ENCODE results near the gene FAM50A. TPM values are rescaled to one million over a fixed set of nuclear protein-coding genes. Genes with fewer than 3 reads are reported as not detected.

Gene FAM50A
- total and polyA plus RNA-seq, 11 donors: 27.7 to 119 (median 43.1) TPM

GRCh38 chrX:154472685-154473632 lies 29.0 kb downstream of the FAM50A start:
- intact Hi-C loops (cut with DNase I): no loop called here
- ATAC-seq (no peak), DNase-seq (no peak)
- 75 to 83% (median 79%) methylated on average over 26 to 28 of the region's 28 CpGs for WGBS, 4 donors
- Histone ChIP-seq H3K27ac (no peak overlapping the region), H3K27me3 (no peaks in the 10 kb centered on the region), H3K4me3 (no peak overlapping the region), H3K4me1 (peaks cover 0 to 2% (median 0%) of the 10 kb centered on the region in 12 donors), H3K36me3 (peaks cover 0 to 36% (median 0%) of the 10 kb centered on the region in 9 donors), H3K9me3 (no peaks in the 10 kb centered on the region)
- TF ChIP-seq, protein P1, sequence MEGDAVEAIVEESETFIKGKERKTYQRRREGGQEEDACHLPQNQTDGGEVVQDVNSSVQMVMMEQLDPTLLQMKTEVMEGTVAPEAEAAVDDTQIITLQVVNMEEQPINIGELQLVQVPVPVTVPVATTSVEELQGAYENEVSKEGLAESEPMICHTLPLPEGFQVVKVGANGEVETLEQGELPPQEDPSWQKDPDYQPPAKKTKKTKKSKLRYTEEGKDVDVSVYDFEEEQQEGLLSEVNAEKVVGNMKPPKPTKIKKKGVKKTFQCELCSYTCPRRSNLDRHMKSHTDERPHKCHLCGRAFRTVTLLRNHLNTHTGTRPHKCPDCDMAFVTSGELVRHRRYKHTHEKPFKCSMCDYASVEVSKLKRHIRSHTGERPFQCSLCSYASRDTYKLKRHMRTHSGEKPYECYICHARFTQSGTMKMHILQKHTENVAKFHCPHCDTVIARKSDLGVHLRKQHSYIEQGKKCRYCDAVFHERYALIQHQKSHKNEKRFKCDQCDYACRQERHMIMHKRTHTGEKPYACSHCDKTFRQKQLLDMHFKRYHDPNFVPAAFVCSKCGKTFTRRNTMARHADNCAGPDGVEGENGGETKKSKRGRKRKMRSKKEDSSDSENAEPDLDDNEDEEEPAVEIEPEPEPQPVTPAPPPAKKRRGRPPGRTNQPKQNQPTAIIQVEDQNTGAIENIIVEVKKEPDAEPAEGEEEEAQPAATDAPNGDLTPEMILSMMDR (IDR thresholded peaks at IDR 0.05): no peak
- TF ChIP-seq POLR2A (IDR thresholded peaks at IDR 0.05): no peak

DNA sequence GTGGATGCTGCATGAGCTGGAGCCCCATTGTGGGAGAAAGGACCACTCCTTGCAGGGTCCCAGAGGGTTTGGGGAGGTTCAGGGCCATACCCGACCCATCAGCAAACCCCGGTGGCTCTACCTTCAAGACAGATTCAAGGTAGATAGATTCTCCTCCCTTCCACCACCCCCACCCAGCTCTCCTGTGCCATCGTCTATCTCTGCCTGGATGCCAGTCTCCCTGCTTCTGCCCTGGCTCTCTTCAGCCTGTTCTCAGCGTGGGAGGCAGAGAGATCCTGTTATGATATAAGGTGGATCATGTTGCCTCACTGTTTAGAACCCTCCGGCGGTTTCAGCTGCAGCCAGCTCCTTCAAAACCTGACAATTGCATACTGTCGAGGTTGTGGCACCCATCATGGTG lies 29.7 kb downstream of the FAM50A start:
- no peaks in the 10 kb centered on the region for H3K27me3 ChIP-seq
- no peak for ATAC-seq
- H3K36me3 ChIP-seq: peaks cover 0 to 29% (median 0%) of the 10 kb centered on the region in 9 donors
- DNase-seq: no peak
- TF ChIP-seq, protein P1 (IDR thresholded peaks at IDR 0.05): no peak
- TF ChIP-seq POLR2A (IDR thresholded peaks at IDR 0.05): no peak
- peaks cover 0 to 5% (median 0%) of the 10 kb centered on the region in 12 donors for H3K4me1 ChIP-seq
- H3K4me3 ChIP-seq: no peak overlapping the region
- WGBS, 4 donors: 65 to 82% (median 73%) methylated on average over 7 of the region's 7 CpGs
- no peak overlapping the region for H3K27ac ChIP-seq
- H3K9me3 ChIP-seq: no peaks in the 10 kb centered on the region
- intact Hi-C loops (cut with DNase I): no loop called here

GRCh38 chrX:154476821-154477220 lies 32.9 kb downstream of the FAM50A start:
- DNase-seq: no peak
- Histone ChIP-seq H3K4me1 (peaks cover 0 to 9% (median 0%) of the 10 kb centered on the region in 12 donors), H3K27me3 (no peaks in the 10 kb centered on the region), H3K36me3 (peaks cover 0 to under 1% (median 0%) of the 10 kb centered on the region in 9 donors), H3K4me3 (no peak overlapping the region), H3K9me3 (no peaks in the 10 kb centered on the region), H3K27ac (no peak overlapping the region)
- no peak for TF ChIP-seq POLR2A (IDR thresholded peaks at IDR 0.05)
- TF ChIP-seq, protein P1 (IDR thresholded peaks at IDR 0.05): no peak
- no peak for ATAC-seq
- intact Hi-C loops (cut with DNase I): loop anchor here in 2 of 10 donors (5.0 kb wide), 3 partner anchors 40 to 80 kb away; partner anchors contain the start of genes FAM3A (in 1 of the 2), GDI1 (in 1 of the 2) and RPL10 (in 1 of the 2)
- 84 to 91% (median 84%) methylated on average over 8 of the region's 8 CpGs for WGBS, 4 donors

DNA sequence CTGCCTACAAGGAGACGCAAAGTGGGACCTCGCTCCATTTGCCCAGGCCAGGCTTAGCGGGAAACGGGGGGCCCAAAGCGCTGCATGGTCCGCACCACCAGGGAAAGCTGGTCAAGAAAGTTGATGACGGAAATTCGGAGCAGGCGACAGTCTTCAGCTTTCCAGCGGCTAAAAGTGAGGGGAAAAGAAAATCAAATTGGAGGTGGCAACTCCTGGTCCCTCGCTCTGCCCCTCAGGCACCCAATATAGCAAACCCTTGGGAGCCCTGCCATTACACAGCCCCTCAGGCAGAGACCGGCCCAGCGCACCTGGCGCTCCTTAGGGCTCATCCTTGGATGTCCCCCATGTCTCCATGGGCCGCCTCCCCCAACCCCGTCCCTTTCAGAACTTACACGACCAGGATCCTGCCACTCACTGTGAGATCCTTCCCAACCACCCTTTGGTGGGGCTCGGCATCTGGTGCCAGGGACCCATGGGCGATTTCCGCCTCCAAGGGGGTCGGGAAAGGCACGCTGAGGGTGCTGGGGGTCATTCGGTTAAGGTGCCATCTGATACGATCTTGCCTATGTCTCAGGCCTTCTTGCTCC lies 34.0 kb downstream of the FAM50A start:
- Histone ChIP-seq H3K4me1 (peaks cover 0 to 9% (median 0%) of the 10 kb centered on the region in 12 donors), H3K27me3 (no peaks in the 10 kb centered on the region), H3K9me3 (no peaks in the 10 kb centered on the region), H3K36me3 (no peaks in the 10 kb centered on the region), H3K4me3 (peak overlapping the region; percentile 23 to 67 (median 58)), H3K27ac (peak overlapping the region in 9 of 12 donors; percentile 24 to 88 (median 84))
- 59 to 72% (median 64%) methylated on average over 24 of the region's 24 CpGs for WGBS, 4 donors
- DNase-seq (no peak), ATAC-seq (no peak)
- TF ChIP-seq, protein P1 (IDR thresholded peaks at IDR 0.05): no peak
- TF ChIP-seq POLR2A (IDR thresholded peaks at IDR 0.05): no peak
- intact Hi-C loops (cut with DNase I): loop anchor here in 2 of 10 donors (5.0 kb wide), 3 partner anchors 39 to 81 kb away; partner anchors contain the start of genes FAM3A (in 1 of the 2), GDI1 (in 1 of the 2) and RPL10 (in 1 of the 2)

All from heart left ventricle (tissue), 16 donors.